Measurements from ENCODE around the gene CHGA.
A peak's percentile ranks its signal among the peaks of the same experiment; 100 is the strongest.

Gene CHGA

DNA sequence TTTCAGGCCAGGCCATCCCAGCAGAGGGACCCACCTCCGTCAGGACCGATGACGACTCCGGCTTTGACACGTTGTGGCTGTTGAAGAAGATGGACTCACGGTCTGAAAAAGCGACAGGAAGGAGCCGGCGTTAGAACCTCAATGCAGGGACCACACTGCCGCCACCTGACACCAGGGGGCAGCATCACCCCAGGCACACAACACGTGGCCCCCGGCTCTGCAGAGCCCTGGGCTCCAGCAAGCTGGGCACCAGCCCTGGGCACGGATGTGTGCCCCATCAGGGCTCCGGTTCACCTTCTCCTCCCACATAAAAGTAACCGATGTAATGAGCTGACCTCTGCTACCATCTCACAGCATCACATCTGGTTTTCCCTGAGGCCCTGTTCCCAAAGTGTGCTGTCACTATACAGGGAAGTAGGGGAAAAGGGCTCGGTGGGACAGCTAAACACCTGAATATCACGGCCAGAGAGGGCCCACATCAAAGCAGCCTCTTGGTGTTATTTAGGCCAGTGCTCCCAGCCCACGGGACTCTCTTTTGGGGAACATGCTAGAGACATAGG, 29.0 kb downstream of the CHGA start:
- Histone ChIP-seq H3K36me3 (ENCODE audit: control insufficient read depth, insufficient read depth, low read length) (peaks cover 19% of the 10 kb centered on the region), H3K9me3 (ENCODE audit: control insufficient read depth, insufficient read depth, low read length) (no peaks in the 10 kb centered on the region), H3K9ac (ENCODE audit: low read depth, low read length) (peak overlapping the region; percentile 3), H3K27me3 (ENCODE audit: control insufficient read depth, insufficient read depth, low read length) (no peaks in the 10 kb centered on the region), H3K4me3 (ENCODE audit: low read depth, low read length) (no peak overlapping the region), H3K4me1 (ENCODE audit: control insufficient read depth, insufficient read depth, low read length) (no peaks in the 10 kb centered on the region)

GRCh38 chr14:92952481-92953298, 29.7 kb downstream of the CHGA start:
- H3K9ac ChIP-seq (ENCODE audit: low read depth, low read length), result no peak overlapping the region
- H3K4me1 ChIP-seq (ENCODE audit: control insufficient read depth, insufficient read depth, low read length), result no peaks in the 10 kb centered on the region
- no peaks in the 10 kb centered on the region for H3K27me3 ChIP-seq (ENCODE audit: control insufficient read depth, insufficient read depth, low read length)
- no peaks in the 10 kb centered on the region for H3K9me3 ChIP-seq (ENCODE audit: control insufficient read depth, insufficient read depth, low read length)
- H3K4me3 ChIP-seq (ENCODE audit: low read depth, low read length), result no peak overlapping the region
- peaks cover 23% of the 10 kb centered on the region for H3K36me3 ChIP-seq (ENCODE audit: control insufficient read depth, insufficient read depth, low read length)

- peaks cover 31% of the 10 kb centered on the region for H3K36me3 ChIP-seq (ENCODE audit: control insufficient read depth, insufficient read depth, low read length)
- no peak overlapping the region for H3K4me3 ChIP-seq (ENCODE audit: low read depth, low read length)
- H3K27me3 ChIP-seq (ENCODE audit: control insufficient read depth, insufficient read depth, low read length), result no peaks in the 10 kb centered on the region
- no peak overlapping the region for H3K9ac ChIP-seq (ENCODE audit: low read depth, low read length)
- no peaks in the 10 kb centered on the region for H3K4me1 ChIP-seq (ENCODE audit: control insufficient read depth, insufficient read depth, low read length)
- H3K9me3 ChIP-seq (ENCODE audit: control insufficient read depth, insufficient read depth, low read length), result no peaks in the 10 kb centered on the region
Observed at GRCh38 chr14:92953526-92953925, 30.6 kb downstream of the CHGA start.

DNA sequence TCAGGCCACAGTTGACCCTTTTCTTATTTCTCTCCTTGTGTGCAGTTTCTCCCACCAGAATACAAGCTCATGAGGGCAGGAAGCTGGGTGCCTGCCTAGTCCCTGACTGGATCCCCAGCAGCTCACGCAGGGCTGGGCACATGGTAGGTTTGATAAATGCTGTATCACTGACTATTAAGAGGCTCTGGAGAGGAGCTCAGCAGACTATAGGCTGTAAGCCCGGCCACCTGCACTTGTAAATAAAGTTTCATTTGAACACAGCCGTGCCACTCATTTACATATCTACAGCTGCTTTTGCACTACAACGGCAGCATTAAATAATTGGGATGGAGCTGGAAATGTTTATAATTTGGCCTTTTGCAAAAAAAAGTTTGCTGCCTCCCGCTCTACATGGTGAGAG, 32.0 kb downstream of the CHGA start:
- Histone ChIP-seq H3K9me3 (ENCODE audit: control insufficient read depth, insufficient read depth, low read length) (no peaks in the 10 kb centered on the region), H3K4me3 (ENCODE audit: low read depth, low read length) (no peak overlapping the region), H3K4me1 (ENCODE audit: control insufficient read depth, insufficient read depth, low read length) (no peaks in the 10 kb centered on the region), H3K9ac (ENCODE audit: low read depth, low read length) (no peak overlapping the region), H3K27me3 (ENCODE audit: control insufficient read depth, insufficient read depth, low read length) (no peaks in the 10 kb centered on the region), H3K36me3 (ENCODE audit: control insufficient read depth, insufficient read depth, low read length) (peaks cover 28% of the 10 kb centered on the region)

DNA sequence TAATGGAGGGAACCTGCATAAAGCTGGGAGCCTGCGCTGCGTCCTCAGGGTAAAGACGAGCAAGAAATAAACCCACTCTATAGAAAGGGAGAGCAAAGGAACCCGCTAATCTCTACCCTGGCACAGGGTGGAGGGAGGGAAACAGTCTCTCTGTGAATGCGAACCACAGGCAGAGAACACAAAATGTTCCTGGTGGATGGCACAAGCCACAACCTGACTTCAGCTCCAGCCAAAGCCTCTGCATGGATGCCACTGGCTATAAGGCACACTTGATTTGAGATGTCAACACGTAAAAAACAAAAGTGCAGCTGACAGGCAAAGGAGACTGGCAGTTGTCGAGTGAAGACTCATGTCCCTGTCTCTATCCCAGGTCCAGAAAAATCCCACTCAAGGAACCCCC, 32.4 kb downstream of the CHGA start:
- Histone ChIP-seq H3K4me3 (ENCODE audit: low read depth, low read length) (no peak overlapping the region), H3K9ac (ENCODE audit: low read depth, low read length) (no peak overlapping the region), H3K4me1 (ENCODE audit: control insufficient read depth, insufficient read depth, low read length) (no peaks in the 10 kb centered on the region), H3K9me3 (ENCODE audit: control insufficient read depth, insufficient read depth, low read length) (no peaks in the 10 kb centered on the region), H3K27me3 (ENCODE audit: control insufficient read depth, insufficient read depth, low read length) (no peaks in the 10 kb centered on the region), H3K36me3 (ENCODE audit: control insufficient read depth, insufficient read depth, low read length) (peaks cover 25% of the 10 kb centered on the region)

DNA sequence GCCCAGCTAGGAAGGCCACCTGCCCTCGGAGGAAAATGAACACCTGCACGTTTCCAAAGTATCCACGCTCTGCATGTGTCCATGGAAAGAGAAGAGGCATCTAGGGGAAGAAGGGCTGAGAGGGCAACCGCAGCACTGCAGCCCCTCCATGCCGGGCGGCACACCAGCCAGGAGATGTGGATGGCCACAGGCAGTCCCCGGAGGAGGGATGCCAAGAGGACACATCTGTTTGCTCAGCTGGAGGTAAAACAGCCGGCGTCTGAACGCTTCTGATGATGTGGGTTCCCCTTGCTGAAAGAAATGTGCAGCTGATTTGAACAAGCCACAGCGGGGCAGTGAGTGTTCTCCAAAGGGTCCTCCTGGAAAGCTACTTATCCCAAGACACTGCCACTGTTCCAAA, 34.0 kb downstream of the CHGA start:
- H3K36me3 ChIP-seq (ENCODE audit: control insufficient read depth, insufficient read depth, low read length), result peaks cover 22% of the 10 kb centered on the region
- H3K4me3 ChIP-seq (ENCODE audit: low read depth, low read length), result no peak overlapping the region
- H3K9ac ChIP-seq (ENCODE audit: low read depth, low read length), result no peak overlapping the region
- no peaks in the 10 kb centered on the region for H3K9me3 ChIP-seq (ENCODE audit: control insufficient read depth, insufficient read depth, low read length)
- H3K27me3 ChIP-seq (ENCODE audit: control insufficient read depth, insufficient read depth, low read length), result no peaks in the 10 kb centered on the region
- H3K4me1 ChIP-seq (ENCODE audit: control insufficient read depth, insufficient read depth, low read length), result no peaks in the 10 kb centered on the region

- H3K4me1 ChIP-seq (ENCODE audit: control insufficient read depth, insufficient read depth, low read length), result no peaks in the 10 kb centered on the region
- H3K4me3 ChIP-seq (ENCODE audit: low read depth, low read length), result no peak overlapping the region
- no peaks in the 10 kb centered on the region for H3K9me3 ChIP-seq (ENCODE audit: control insufficient read depth, insufficient read depth, low read length)
- H3K36me3 ChIP-seq (ENCODE audit: control insufficient read depth, insufficient read depth, low read length), result peaks cover 21% of the 10 kb centered on the region
- no peak overlapping the region for H3K9ac ChIP-seq (ENCODE audit: low read depth, low read length)
- H3K27me3 ChIP-seq (ENCODE audit: control insufficient read depth, insufficient read depth, low read length), result no peaks in the 10 kb centered on the region
Observed at GRCh38 chr14:92958373-92959188, 35.6 kb downstream of the CHGA start.

GRCh38 chr14:92959189-92959531, 36.2 kb downstream of the CHGA start:
- Histone ChIP-seq H3K4me1 (ENCODE audit: control insufficient read depth, insufficient read depth, low read length) (peaks cover 2% of the 10 kb centered on the region), H3K9ac (ENCODE audit: low read depth, low read length) (no peak overlapping the region), H3K27me3 (ENCODE audit: control insufficient read depth, insufficient read depth, low read length) (no peaks in the 10 kb centered on the region), H3K9me3 (ENCODE audit: control insufficient read depth, insufficient read depth, low read length) (no peaks in the 10 kb centered on the region), H3K4me3 (ENCODE audit: low read depth, low read length) (no peak overlapping the region), H3K36me3 (ENCODE audit: control insufficient read depth, insufficient read depth, low read length) (peaks cover 20% of the 10 kb centered on the region)

DNA sequence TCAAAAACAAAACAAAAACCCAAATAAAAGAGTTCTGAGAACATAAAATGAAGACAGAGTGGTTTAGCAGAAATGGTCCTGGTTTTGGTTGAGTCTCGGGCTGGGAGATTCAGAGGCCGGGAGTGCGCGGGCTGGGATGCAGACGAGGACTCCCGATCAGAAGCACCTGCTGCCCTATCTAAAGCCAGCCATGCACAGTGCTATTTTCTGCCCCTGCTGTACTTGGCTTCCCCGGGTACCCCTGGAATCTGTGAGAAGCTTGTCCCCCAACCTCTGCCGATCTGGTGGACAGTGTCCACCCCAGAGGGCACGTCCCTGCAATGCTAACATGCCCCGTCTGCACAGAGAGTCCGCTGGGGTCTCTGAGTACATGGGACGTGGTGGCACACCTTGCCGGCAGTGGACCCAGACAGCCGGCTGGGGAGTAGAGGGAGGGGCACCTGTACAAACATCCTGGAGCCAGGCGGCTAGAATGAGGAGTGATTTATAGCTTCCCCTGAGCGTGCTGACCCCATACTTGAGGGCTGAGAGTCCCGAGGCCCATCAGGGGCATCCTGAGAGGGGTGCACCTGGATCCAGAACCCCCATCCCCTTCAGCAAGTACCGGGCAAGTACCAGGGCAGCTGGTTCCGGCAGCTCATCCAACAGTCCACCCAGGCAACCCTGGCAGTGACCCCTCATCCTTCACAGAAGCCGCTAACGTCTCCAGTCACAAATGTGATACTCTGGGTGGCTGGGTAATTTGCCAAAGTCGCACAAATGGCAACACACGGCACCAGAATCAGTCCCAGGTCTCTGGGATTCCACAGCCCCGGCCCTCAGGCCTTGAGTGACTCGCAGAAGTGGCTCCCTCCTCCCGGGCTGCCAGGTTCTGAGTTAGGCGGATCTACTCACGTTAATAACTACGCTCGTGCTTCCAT, 37.1 kb downstream of the CHGA start:
- no peaks in the 10 kb centered on the region for H3K27me3 ChIP-seq (ENCODE audit: control insufficient read depth, insufficient read depth, low read length)
- H3K9ac ChIP-seq (ENCODE audit: low read depth, low read length), result no peak overlapping the region
- no peaks in the 10 kb centered on the region for H3K9me3 ChIP-seq (ENCODE audit: control insufficient read depth, insufficient read depth, low read length)
- peaks cover 5% of the 10 kb centered on the region for H3K4me1 ChIP-seq (ENCODE audit: control insufficient read depth, insufficient read depth, low read length)
- H3K4me3 ChIP-seq (ENCODE audit: low read depth, low read length), result no peak overlapping the region
- H3K36me3 ChIP-seq (ENCODE audit: control insufficient read depth, insufficient read depth, low read length), result peaks cover 20% of the 10 kb centered on the region

DNA sequence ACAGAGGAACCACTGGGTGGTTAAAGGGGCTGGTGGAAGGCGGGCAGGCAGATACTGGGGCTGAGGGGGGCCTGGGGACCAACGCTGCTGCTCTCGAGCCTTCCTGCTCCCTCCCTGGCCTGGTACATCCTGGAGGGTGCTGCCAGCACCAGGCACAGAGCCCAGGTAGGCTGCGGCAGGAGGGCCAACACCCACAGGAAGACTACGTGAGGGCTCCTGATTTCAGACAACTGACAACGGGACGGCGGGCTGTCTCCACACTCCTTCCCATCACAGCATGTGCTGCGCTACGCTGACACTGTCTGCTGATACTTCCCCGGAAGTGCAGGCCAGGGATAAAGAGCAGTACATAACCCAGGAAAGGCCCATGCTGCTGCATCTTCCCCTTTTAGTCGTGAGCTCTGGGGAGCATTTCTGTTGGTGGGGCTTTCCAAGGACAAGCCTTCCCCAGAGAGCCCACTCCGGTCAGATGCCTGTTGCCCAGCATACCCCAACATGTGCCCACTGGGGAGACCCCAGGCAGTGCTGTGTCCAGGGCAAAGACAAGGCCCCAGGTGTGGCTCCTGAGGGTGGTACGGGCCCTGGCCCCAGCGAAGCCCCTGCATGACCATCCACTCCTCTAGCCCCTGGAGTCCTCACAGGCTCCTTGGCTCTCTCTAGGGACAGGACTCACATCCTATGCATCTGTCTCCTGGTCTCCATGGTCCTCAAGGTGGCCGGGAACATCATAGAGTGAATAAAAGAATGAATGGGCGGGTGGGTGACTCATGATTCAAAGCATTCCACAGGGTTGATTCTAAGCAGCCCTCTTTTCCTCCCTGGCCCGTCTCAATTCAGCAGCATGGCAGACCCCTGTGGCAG, 38.0 kb downstream of the CHGA start:
- H3K4me3 ChIP-seq (ENCODE audit: low read depth, low read length), result no peak overlapping the region
- H3K4me1 ChIP-seq (ENCODE audit: control insufficient read depth, insufficient read depth, low read length), result peaks cover 5% of the 10 kb centered on the region
- H3K27me3 ChIP-seq (ENCODE audit: control insufficient read depth, insufficient read depth, low read length), result no peaks in the 10 kb centered on the region
- H3K9me3 ChIP-seq (ENCODE audit: control insufficient read depth, insufficient read depth, low read length), result no peaks in the 10 kb centered on the region
- no peak overlapping the region for H3K9ac ChIP-seq (ENCODE audit: low read depth, low read length)
- H3K36me3 ChIP-seq (ENCODE audit: control insufficient read depth, insufficient read depth, low read length), result peaks cover 20% of the 10 kb centered on the region

DNA sequence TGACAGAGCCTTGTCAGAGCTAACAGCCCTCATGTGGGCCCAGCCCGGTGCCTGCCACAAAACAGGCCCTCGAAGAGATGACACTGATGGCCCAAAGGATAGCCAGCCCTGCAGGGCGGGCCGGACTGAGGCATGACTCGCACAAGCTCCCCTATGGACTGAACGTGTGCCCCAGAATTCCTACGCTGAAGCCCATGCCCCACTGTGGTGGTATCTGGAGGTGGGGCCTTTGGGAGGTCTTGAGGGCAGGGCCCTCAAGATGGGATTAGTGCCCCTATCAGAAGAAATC, 38.6 kb downstream of the CHGA start:
- Histone ChIP-seq H3K9ac (ENCODE audit: low read depth, low read length) (no peak overlapping the region), H3K36me3 (ENCODE audit: control insufficient read depth, insufficient read depth, low read length) (peaks cover 20% of the 10 kb centered on the region), H3K27me3 (ENCODE audit: control insufficient read depth, insufficient read depth, low read length) (no peaks in the 10 kb centered on the region), H3K4me1 (ENCODE audit: control insufficient read depth, insufficient read depth, low read length) (peaks cover 5% of the 10 kb centered on the region), H3K9me3 (ENCODE audit: control insufficient read depth, insufficient read depth, low read length) (no peaks in the 10 kb centered on the region), H3K4me3 (ENCODE audit: low read depth, low read length) (no peak overlapping the region)

All from iPS-15b (cell line).